ENCODE results near the gene SEPTIN6. TPM values are rescaled to one million over a fixed set of nuclear protein-coding genes. Genes with fewer than 3 reads are reported as not detected.

Gene SEPTIN6
- total and polyA plus RNA-seq, 2 donors (not counting 3 experiments of a cell fraction or from before 2014, with no cell fraction given), result 23.1 to 31.8 TPM

DNA sequence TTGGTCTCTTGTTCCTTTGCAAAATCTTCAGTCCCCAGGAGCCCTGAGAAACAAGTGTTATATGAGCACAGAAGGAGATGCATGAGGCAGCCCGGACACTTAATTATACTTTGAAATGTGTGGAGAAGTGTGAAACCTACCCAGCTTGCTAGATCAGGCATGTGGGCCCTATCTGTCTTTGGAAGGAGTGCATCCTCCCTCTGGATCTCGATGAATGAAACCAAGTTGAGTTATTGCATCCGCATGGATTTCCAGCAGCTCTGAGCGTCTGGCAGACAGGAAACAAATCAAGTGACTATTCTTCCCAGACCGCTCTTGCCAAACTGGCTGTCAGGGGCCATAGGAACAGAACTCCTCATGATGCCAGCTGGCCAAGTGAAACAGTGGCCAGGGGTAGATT is 45.8 kb upstream of the SEPTIN6 start:
- no peak overlapping the region for H3K4me2 ChIP-seq (ENCODE audit: insufficient read depth, low read length)
- ChIA-PET POLR2A (no interaction called here), CTCF (interaction anchor here (0.9 to 1.2 kb wide), 2 partner anchors 19 to 129 kb away, joined by 3 read pairs; partner anchors contain the start of gene SOWAHD)
- DNase-seq (ENCODE audit: low read depth, low spot score), result peak; percentile 24
- H3K9me1 ChIP-seq (replicated peaks; ENCODE audit: control insufficient read depth, extremely low read depth, insufficient read depth, low read length), result no peaks in the 10 kb centered on the region
- intact Hi-C loops (cut with micrococcal nuclease), result no loop called here
- no peak for TF ChIP-seq JUN (IDR thresholded peaks at IDR 0.05; ENCODE audit: borderline replicate concordance, insufficient read depth, insufficient read length, low read depth)
- TF ChIP-seq MYC (IDR thresholded peaks at IDR 0.05; ENCODE audit: low read depth, low read length), result no peak
- TF ChIP-seq, protein P1, sequence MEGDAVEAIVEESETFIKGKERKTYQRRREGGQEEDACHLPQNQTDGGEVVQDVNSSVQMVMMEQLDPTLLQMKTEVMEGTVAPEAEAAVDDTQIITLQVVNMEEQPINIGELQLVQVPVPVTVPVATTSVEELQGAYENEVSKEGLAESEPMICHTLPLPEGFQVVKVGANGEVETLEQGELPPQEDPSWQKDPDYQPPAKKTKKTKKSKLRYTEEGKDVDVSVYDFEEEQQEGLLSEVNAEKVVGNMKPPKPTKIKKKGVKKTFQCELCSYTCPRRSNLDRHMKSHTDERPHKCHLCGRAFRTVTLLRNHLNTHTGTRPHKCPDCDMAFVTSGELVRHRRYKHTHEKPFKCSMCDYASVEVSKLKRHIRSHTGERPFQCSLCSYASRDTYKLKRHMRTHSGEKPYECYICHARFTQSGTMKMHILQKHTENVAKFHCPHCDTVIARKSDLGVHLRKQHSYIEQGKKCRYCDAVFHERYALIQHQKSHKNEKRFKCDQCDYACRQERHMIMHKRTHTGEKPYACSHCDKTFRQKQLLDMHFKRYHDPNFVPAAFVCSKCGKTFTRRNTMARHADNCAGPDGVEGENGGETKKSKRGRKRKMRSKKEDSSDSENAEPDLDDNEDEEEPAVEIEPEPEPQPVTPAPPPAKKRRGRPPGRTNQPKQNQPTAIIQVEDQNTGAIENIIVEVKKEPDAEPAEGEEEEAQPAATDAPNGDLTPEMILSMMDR (IDR thresholded peaks at IDR 0.05; ENCODE audit: extremely low read depth in 1 of 2, insufficient read depth in 1 of 2, low read depth in 1 of 2, low read length in 2 of 2), result no peak
- TF ChIP-seq FOS (IDR thresholded peaks at IDR 0.05; ENCODE audit: borderline replicate concordance, insufficient read depth, low read length), result no peak
- no peak for TF ChIP-seq POLR2AphosphoS5 (IDR thresholded peaks at IDR 0.05; ENCODE audit: insufficient read depth, low read depth, low read length)
- TF ChIP-seq EZH2 (IDR thresholded peaks at IDR 0.05; ENCODE audit: borderline replicate concordance, low read depth, low read length, severe bottlenecking), result no peak
- no peak for TF ChIP-seq POLR2A (IDR thresholded peaks at IDR 0.05; ENCODE audit: low read depth, low read length)
- no peak for TF ChIP-seq GATA2 (IDR thresholded peaks at IDR 0.05; ENCODE audit: insufficient read depth, insufficient read length, low read depth, low read length)
- TF ChIP-seq, protein P2, sequence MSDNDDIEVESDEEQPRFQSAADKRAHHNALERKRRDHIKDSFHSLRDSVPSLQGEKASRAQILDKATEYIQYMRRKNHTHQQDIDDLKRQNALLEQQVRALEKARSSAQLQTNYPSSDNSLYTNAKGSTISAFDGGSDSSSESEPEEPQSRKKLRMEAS (IDR thresholded peaks at IDR 0.05; ENCODE audit: insufficient read depth, insufficient read length), result no peak
- no peaks in the 10 kb centered on the region for H3K27me3 ChIP-seq (ENCODE audit: control insufficient read depth in 2 of 2, insufficient read depth in 2 of 2, low read length in 2 of 2)
- H3K79me2 ChIP-seq (ENCODE audit: control insufficient read depth, insufficient read depth, low read length), result no peaks in the 10 kb centered on the region
- no peak overlapping the region for H3K4me3 ChIP-seq (replicated peaks in 1 of 3; ENCODE audit: insufficient read depth in 1 of 3, low read depth in 1 of 3, low read length in 3 of 3)
- no peak overlapping the region for H2AFZ ChIP-seq (ENCODE audit: low read depth, low read length)
- H4K20me1 ChIP-seq (replicated peaks; ENCODE audit: control insufficient read depth, extremely low read depth, insufficient read depth, low read length), result no peaks in the 10 kb centered on the region
- BruUV-seq (replicated peaks), result no TSS peak
- H3K4me1 ChIP-seq (ENCODE audit: control insufficient read depth, extremely low read depth, insufficient read depth, low read length), result no peaks in the 10 kb centered on the region
- dilution Hi-C loops (cut with MboI; ENCODE audit: extremely low pct_ligation_motif_present, low sequenced_read_pairs), result no loop called here
- FAIRE-seq, result peak; percentile 77
- no peaks in the 10 kb centered on the region for H3K36me3 ChIP-seq (ENCODE audit: control insufficient read depth in 2 of 2, extremely low read depth in 1 of 2, insufficient read depth in 2 of 2, low read length in 2 of 2)
- no peaks in the 10 kb centered on the region for H3K9me3 ChIP-seq (replicated peaks; ENCODE audit: control insufficient read depth, insufficient read depth, low read length)
- no peak overlapping the region for H3K27ac ChIP-seq (ENCODE audit: insufficient read depth, low read depth, low read length)
- no peak overlapping the region for H3K9ac ChIP-seq (replicated peaks; ENCODE audit: extremely low read depth, insufficient read depth, low read length)

Data from endothelial cell of umbilical vein (primary cell).